Measurements from ENCODE around the gene CASS4.

GRCh38 chr20:56418385-56418861 lies 6.4 kb downstream of the CASS4 start:
- TF ChIP-seq, protein P1, sequence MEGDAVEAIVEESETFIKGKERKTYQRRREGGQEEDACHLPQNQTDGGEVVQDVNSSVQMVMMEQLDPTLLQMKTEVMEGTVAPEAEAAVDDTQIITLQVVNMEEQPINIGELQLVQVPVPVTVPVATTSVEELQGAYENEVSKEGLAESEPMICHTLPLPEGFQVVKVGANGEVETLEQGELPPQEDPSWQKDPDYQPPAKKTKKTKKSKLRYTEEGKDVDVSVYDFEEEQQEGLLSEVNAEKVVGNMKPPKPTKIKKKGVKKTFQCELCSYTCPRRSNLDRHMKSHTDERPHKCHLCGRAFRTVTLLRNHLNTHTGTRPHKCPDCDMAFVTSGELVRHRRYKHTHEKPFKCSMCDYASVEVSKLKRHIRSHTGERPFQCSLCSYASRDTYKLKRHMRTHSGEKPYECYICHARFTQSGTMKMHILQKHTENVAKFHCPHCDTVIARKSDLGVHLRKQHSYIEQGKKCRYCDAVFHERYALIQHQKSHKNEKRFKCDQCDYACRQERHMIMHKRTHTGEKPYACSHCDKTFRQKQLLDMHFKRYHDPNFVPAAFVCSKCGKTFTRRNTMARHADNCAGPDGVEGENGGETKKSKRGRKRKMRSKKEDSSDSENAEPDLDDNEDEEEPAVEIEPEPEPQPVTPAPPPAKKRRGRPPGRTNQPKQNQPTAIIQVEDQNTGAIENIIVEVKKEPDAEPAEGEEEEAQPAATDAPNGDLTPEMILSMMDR (IDR thresholded peaks at IDR 0.05), result no peak
- TF ChIP-seq POLR2A (IDR thresholded peaks at IDR 0.05), result no peak
